WERI-Rb-1 (cell line): ENCODE results near the gene KCNH1.

ENCODE experiments used
- DNase-seq: peaks from one replicate; pipeline ENCODE4 v3.0.0-alpha.2; 2020
- H3K27ac ChIP-seq: fragments of 250-450 bp; sonication (Bioruptor Pico); 2 replicates; pipeline ENCODE4 v1.5.1; 2020; ENCODE audit warnings: mild to moderate bottlenecking, moderate library complexity
- H3K27me3 ChIP-seq: fragments of 250-450 bp; sonication (Bioruptor Pico); 2 replicates; pipeline ENCODE4 v1.5.1; 2021; ENCODE audit warnings: mild to moderate bottlenecking, low read depth, moderate library complexity; ENCODE audit not compliant: insufficient read depth, severe bottlenecking
- H3K36me3 ChIP-seq: fragments of 250-450 bp; sonication (Bioruptor Pico); 2 replicates; pipeline ENCODE4 v1.5.1; 2020; ENCODE audit warnings: mild to moderate bottlenecking, moderate library complexity
- H3K4me3 ChIP-seq: 2 replicates; pipeline ENCODE4 v1.5.1; 2011; ENCODE audit warnings: low read depth, mild to moderate bottlenecking, control low read depth, low read length
- H3K9me3 ChIP-seq: fragments of 250-450 bp; sonication (Bioruptor Pico); 2 replicates; pipeline ENCODE4 v1.5.1; 2021; ENCODE audit warnings: mild to moderate bottlenecking, moderate library complexity; ENCODE audit not compliant: severe bottlenecking
- CTCF ChIP-seq: IDR thresholded peaks from 2 replicates; pipeline ENCODE4 v1.5.1; 2011; ENCODE audit warnings: low read depth, mild to moderate bottlenecking, control low read depth, inconsistent platforms, low read length

KCNH1 gene

GRCh38 chr1:211033921-211034525 is 99.9 kb downstream of the KCNH1 start:
- H3K27ac ChIP-seq = no peak overlapping the region
- DNase-seq = no peak
- TF ChIP-seq CTCF = no peak
- H3K36me3 ChIP-seq = no peaks in the 10 kb centered on the region
- H3K4me3 ChIP-seq = no peak overlapping the region
- H3K27me3 ChIP-seq = peaks cover 4% of the 10 kb centered on the region
- H3K9me3 ChIP-seq = peaks cover 8% of the 10 kb centered on the region

DNA sequence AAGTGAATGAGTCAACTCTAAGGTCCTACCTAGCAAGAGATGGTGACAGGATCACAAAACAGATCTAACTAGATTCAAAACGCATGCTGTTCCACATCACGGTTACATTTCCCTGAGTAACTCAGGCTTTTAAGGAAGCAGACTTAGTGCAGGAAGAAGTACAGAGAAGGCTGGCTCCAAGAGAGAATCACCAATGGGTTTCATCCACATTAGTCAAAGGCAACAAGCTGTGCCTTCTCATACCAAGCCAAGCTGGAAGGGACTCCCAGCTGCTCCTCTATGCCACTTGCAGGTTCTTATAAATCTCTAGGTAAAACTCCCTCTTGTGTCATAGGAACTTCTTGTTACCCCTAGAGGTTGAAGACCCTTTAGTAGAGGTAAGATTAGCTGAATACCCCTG is 109.0 kb downstream of the KCNH1 start:
- no peak overlapping the region for H3K4me3 ChIP-seq
- no peak overlapping the region for H3K27ac ChIP-seq
- no peak for DNase-seq
- H3K9me3 ChIP-seq = no peaks in the 10 kb centered on the region
- no peaks in the 10 kb centered on the region for H3K36me3 ChIP-seq
- H3K27me3 ChIP-seq = no peaks in the 10 kb centered on the region
- TF ChIP-seq CTCF = no peak

DNA sequence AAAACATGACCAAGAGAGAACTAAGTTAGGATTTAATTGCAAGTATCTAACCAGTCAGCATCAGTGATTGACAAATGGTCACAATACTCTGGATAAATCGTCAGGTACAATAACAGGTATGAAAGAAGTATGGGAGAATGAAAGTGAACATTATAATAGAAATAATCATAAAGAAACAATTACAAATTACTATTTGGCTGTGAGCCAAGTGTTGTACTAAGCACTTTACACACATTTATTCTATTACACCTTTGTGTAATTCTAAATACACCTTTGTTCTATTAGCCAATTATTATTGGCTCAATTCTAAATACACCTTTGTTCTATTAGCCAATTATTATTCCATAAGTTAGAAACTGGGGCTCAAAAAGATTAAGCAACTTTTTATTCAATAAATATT is 114.7 kb downstream of the KCNH1 start:
- no peak for DNase-seq
- H3K36me3 ChIP-seq = no peaks in the 10 kb centered on the region
- H3K27ac ChIP-seq = no peak overlapping the region
- H3K4me3 ChIP-seq = no peak overlapping the region
- no peak for TF ChIP-seq CTCF
- H3K27me3 ChIP-seq = no peaks in the 10 kb centered on the region
- no peaks in the 10 kb centered on the region for H3K9me3 ChIP-seq

GRCh38 chr1:211018690-211019089 is 115.3 kb downstream of the KCNH1 start:
- Histone ChIP-seq H3K27ac (no peak overlapping the region), H3K36me3 (no peaks in the 10 kb centered on the region)
- no peak for DNase-seq

DNA sequence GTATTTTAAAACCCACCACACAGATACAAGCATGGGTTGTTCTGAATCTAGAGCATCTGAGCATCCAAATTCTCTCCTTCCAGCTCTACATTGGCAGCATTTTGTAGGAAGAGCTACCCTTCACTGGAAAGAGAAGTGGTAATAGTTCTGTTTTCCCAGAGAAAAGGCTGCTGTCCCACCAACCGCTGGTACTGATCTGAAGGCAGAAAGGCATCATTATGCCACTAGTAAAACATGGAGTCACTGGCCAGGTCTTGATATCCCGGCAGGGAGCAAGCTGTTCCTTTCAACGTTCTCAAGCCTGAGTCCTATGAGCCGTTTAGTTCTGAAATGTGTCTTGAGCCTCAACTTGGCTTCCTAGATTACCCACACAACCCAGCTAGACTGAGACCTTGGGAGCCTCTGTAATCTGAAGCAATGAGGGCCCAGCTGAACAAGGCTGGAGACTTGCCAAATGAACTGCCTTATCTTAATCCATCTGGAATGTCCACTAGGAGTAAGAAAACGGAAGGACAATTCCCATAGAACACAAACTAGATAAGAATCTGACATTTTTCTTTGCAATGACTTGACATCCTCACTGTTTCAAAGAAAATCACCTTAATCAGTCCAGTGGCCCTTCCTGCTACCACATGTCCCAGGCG is 116.8 kb downstream of the KCNH1 start:
- Histone ChIP-seq H3K4me3 (no peak overlapping the region), H3K9me3 (no peaks in the 10 kb centered on the region), H3K27ac (no peak overlapping the region), H3K36me3 (no peaks in the 10 kb centered on the region), H3K27me3 (no peaks in the 10 kb centered on the region)
- no peak for TF ChIP-seq CTCF
- no peak for DNase-seq

More at GRCh38 chr1:211018690-211019089, 115.3 kb downstream of the KCNH1 start:
- no peaks in the 10 kb centered on the region for H3K9me3 ChIP-seq
- no peak overlapping the region for H3K4me3 ChIP-seq
- no peaks in the 10 kb centered on the region for H3K27me3 ChIP-seq
- TF ChIP-seq CTCF = no peak

DNA sequence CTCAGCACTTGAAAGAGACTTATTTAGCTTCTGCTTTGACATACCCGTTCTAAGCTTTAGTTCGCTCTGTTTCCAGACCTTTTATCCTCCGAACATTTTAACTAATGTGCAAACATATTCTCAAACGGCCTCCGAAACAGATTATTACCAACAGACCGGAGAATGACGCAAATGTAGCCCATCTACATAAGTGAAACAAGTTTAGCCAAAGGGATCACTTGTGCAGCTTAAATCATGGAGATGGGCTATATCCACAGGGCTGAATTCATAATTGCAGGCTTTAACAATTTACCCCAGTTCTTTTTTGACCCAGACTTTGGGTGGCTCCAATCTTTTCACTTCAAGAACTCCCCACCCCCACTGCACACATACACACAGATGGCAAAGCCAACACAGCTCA is 119.7 kb downstream of the KCNH1 start:
- no peak overlapping the region for H3K27ac ChIP-seq
- no peaks in the 10 kb centered on the region for H3K36me3 ChIP-seq
- H3K4me3 ChIP-seq = no peak overlapping the region
- no peaks in the 10 kb centered on the region for H3K9me3 ChIP-seq
- no peak for DNase-seq
- H3K27me3 ChIP-seq = no peaks in the 10 kb centered on the region
- TF ChIP-seq CTCF = no peak
